ENCODE data around the gene XAB2. TPM values are rescaled to one million over a fixed set of nuclear protein-coding genes. Genes with fewer than 3 reads are reported as not detected.

XAB2 gene
- total and polyA plus RNA-seq, 9 donors, result 4.2 to 71.7 (median 50.8) TPM

DNA sequence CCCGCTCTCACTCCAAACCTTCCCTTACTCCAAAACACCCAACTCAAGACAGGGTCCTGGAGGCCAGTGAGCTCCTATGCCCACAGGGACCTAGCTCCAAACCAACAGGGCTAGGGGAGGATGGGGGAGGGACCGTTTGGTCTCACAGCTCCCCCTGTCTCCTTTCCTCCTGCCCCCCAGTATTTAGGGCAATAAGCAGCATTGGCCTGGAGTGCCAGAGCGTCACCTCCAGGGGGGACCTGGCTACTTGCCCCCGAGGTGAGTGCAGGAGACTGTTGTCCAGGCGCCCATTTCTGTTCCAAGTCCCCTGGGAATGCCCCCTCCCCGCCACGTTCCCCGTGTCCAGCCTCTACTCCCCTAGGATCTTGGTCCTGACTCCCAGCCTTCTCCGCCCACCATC is 40.3 kb upstream of the XAB2 start:
- Histone ChIP-seq H3K9me3 (no peaks in the 10 kb centered on the region), H3K4me1 (ENCODE audit: insufficient read depth) (no peaks in the 10 kb centered on the region), H3K4me3 (no peak overlapping the region), H3K36me3 (no peaks in the 10 kb centered on the region), H3K27ac (no peak overlapping the region), H3K27me3 (no peaks in the 10 kb centered on the region)
- WGBS, 3 donors, result 15 to 22% (median 16%) methylated on average over 9 of the region's 9 CpGs
- DNase-seq, result no peak
- TF ChIP-seq EP300 (IDR thresholded peaks at IDR 0.05) (no peak), POLR2A (IDR thresholded peaks at IDR 0.05) (no peak)
- TF ChIP-seq, protein P1, sequence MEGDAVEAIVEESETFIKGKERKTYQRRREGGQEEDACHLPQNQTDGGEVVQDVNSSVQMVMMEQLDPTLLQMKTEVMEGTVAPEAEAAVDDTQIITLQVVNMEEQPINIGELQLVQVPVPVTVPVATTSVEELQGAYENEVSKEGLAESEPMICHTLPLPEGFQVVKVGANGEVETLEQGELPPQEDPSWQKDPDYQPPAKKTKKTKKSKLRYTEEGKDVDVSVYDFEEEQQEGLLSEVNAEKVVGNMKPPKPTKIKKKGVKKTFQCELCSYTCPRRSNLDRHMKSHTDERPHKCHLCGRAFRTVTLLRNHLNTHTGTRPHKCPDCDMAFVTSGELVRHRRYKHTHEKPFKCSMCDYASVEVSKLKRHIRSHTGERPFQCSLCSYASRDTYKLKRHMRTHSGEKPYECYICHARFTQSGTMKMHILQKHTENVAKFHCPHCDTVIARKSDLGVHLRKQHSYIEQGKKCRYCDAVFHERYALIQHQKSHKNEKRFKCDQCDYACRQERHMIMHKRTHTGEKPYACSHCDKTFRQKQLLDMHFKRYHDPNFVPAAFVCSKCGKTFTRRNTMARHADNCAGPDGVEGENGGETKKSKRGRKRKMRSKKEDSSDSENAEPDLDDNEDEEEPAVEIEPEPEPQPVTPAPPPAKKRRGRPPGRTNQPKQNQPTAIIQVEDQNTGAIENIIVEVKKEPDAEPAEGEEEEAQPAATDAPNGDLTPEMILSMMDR (IDR thresholded peaks at IDR 0.05), result no peak
- intact Hi-C loops (cut with DNase I), result loop anchor here in 1 of 4 donors (10.0 kb wide), 1 partner anchor 315 kb away; no protein-coding TSS in a partner anchor

DNA sequence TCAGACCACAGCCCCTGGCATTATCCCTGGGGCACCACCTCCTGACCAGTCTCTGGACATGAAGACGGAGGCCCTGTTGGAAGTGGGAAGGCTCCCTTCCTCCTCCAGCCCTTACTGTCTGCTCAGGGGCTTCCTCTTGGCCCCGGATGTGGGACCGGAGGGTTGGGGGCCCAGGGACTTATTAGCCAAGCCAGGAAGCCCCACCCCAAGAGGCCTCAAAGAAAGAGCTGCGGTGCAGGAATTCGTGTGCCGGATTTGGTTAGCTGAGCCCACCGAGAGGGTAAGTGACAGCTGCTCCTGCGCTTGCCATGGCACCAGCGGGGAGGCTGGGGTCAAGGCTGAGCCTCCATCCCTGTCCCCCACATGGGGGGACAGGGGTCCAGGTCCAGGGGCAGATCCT is 39.5 kb upstream of the XAB2 start, which contains the start of gene RETN:
RETN (plus strand) TSS at position 208 of the 400 bp plus-strand sequence. CDS start 278 bp downstream, outside the sequence.
- 70 to 77% (median 73%) methylated on average over 9 of the region's 9 CpGs for WGBS, 3 donors
- intact Hi-C loops (cut with DNase I), result no loop called here

DNA sequence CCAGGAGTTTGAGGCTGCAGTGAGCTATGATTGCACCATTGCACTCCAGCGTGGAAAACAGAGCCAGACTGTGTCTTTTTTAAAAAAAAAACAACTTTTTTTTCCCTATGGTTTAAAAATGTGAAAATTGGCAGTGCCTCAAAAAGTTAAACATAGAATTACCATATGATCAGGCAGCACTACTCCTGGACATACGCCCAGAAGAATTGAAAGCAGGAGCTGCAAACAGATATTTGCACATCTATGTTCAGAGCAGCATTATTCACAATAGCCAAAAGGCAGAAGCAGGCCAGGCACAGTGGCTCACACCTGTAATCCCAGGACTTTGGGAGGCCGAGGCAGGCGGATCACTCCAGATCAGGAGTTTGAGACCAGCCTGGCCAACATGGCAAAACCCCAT is 35.7 kb upstream of the XAB2 start:
- TF ChIP-seq EP300 (IDR thresholded peaks at IDR 0.05) (no peak), POLR2A (IDR thresholded peaks at IDR 0.05) (no peak)
- TF ChIP-seq, protein P1 (IDR thresholded peaks at IDR 0.05), result no peak
- DNase-seq, result no peak
- Histone ChIP-seq H3K36me3 (no peaks in the 10 kb centered on the region), H3K27me3 (no peaks in the 10 kb centered on the region), H3K27ac (no peak overlapping the region), H3K4me3 (no peak overlapping the region), H3K4me1 (ENCODE audit: insufficient read depth) (no peaks in the 10 kb centered on the region), H3K9me3 (no peaks in the 10 kb centered on the region)
- intact Hi-C loops (cut with DNase I), result no loop called here
- WGBS, 3 donors, result 15 to 20% (median 16%) methylated on average over 4 of the region's 4 CpGs

More for the DNA sequence above, 39.5 kb upstream of the XAB2 start, which contains the start of gene RETN:
- Histone ChIP-seq H3K4me1 (ENCODE audit: insufficient read depth) (no peaks in the 10 kb centered on the region), H3K27me3 (no peaks in the 10 kb centered on the region), H3K36me3 (no peaks in the 10 kb centered on the region), H3K4me3 (no peak within 1 kb of the TSS), H3K27ac (no peak within 1 kb of the TSS), H3K9me3 (no peaks in the 10 kb centered on the region)
- TF ChIP-seq POLR2A (IDR thresholded peaks at IDR 0.05) (no peak), EP300 (IDR thresholded peaks at IDR 0.05) (no peak)
- TF ChIP-seq, protein P1 (IDR thresholded peaks at IDR 0.05), result no peak
- no peak for DNase-seq

DNA sequence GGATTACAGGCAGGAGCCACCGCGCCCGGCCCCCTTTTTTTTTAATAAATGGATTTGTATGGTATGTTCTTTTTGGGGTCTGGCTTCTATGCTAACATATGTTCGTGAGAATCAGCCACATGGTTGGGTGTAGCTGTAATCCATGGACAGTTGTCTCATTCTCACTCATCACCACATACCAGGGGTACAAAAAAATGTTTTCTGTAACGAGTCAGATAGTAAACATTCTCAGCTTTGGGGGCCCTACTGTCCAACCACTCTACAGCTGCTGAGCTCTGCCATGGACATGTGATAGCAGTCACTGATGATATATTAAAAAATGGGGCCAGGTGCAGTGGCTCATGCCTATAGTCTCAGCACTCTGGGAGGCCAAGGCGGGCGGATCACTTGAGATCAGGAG is 34.4 kb upstream of the XAB2 start:
- TF ChIP-seq POLR2A (IDR thresholded peaks at IDR 0.05) (no peak), EP300 (IDR thresholded peaks at IDR 0.05) (no peak)
- TF ChIP-seq, protein P1 (IDR thresholded peaks at IDR 0.05), result no peak
- intact Hi-C loops (cut with DNase I), result no loop called here
- Histone ChIP-seq H3K4me1 (ENCODE audit: insufficient read depth) (no peaks in the 10 kb centered on the region), H3K4me3 (no peak overlapping the region), H3K27ac (no peak overlapping the region), H3K36me3 (no peaks in the 10 kb centered on the region), H3K27me3 (no peaks in the 10 kb centered on the region), H3K9me3 (no peaks in the 10 kb centered on the region)
- DNase-seq, result no peak
- 59 to 72% (median 63%) methylated on average over 7 of the region's 7 CpGs for WGBS, 3 donors

Data from ovary (tissue), 9 donors.